HG03064 (cell line): ENCODE measurements around the gene APCS.

Experiments used
- ATAC-seq: cut with Tn5 transposase; IDR thresholded peaks from one replicate; pipeline ENCODE4 v1.9.1; 2021; ENCODE audit warnings: low read depth; ENCODE audit not compliant: unreplicated experiment

Gene APCS, protein sequence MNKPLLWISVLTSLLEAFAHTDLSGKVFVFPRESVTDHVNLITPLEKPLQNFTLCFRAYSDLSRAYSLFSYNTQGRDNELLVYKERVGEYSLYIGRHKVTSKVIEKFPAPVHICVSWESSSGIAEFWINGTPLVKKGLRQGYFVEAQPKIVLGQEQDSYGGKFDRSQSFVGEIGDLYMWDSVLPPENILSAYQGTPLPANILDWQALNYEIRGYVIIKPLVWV

GRCh38 chr1:159587461-159587951 lies at the start of gene APCS:
APCS (plus strand) TSS chr1:159587826; CDS start chr1:159587922, 96 bp downstream.
- ATAC-seq, result no peak

DNA sequence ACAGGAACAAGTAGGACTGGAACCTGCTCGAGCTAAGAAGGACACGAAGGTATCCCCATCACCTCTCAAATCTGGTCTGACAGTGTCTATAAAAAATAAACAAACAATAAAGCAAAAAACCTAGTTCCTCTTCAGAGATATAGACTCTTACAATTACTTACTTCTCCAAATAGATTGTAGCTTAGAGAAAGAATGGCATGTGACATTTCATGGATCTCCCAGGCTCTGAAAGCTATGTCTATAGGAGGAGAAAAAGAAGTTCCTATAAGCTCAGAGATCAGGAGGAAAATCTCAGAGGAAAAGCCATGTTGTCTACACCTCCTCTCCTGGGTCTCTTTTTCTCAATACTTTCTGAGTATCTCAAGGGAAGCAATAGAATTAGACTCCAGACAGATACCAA lies 39.5 kb upstream of the APCS start:
- no peak for ATAC-seq

- ATAC-seq, result no peak
Measured at GRCh38 chr1:159554261-159554660, 33.4 kb upstream of the APCS start.

DNA sequence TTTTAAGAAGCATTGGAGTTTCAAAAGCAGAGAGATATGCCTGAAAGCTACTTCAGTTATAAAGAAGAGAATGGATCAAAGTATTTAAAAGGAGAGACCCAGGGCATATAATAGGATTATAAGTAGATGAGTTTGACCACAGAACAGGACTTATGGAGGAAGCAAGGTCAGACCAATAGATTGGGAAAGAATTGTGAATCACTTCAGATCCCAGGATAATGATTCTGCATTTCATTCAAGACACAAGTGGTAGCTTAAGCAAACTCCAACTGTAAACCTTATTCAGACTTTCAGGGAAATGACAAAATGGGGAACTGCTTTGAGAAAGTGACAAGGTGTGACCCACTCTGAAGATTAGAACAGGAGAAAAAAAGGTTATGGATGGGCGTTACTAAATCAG lies 32.9 kb upstream of the APCS start:
- no peak for ATAC-seq

- ATAC-seq, result no peak
Measured at GRCh38 chr1:159556931-159557369, 30.7 kb upstream of the APCS start.

- ATAC-seq, result no peak
Measured at GRCh38 chr1:159560599-159560998, 27.0 kb upstream of the APCS start.

DNA sequence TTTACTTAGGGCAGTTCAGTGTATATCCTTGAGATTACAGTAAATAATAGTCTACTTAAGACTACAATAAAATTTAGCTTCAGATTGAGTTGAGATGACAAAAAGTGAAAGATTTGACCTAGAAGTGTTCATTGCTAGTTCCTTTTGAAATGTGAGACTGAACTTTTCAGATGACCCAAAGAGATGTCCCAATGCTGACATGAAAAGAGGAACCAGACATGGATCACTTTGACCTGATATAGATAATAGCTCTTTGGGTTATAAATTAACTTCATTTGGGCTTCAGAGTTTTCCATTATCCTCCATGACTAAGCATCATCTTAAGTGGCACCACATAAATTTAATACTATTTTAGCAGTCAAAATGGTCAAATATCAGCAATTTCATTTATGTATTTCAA lies 26.1 kb upstream of the APCS start:
- no peak for ATAC-seq

DNA sequence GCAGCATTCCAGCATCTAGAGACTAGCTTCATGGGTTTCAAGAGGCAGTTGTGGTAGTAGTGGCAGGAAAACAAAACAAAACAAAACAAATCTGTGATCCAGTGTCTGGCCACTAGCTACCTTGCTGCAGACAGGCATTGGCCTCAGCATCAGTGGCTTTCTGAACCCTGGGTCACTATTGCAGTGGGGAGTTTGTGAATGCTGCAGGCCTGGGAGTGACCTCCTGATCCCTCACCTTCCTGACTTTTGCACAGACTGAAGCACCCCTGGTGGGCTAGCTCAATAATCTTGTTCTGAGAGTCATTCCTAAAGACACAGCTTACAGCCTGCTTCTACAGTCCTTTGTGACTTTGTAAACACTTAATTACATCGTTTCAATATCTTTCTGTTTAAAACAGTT lies 24.9 kb upstream of the APCS start:
- ATAC-seq, result no peak

- ATAC-seq, result no peak
Measured at GRCh38 chr1:159577446-159577845, 10.2 kb upstream of the APCS start.

DNA sequence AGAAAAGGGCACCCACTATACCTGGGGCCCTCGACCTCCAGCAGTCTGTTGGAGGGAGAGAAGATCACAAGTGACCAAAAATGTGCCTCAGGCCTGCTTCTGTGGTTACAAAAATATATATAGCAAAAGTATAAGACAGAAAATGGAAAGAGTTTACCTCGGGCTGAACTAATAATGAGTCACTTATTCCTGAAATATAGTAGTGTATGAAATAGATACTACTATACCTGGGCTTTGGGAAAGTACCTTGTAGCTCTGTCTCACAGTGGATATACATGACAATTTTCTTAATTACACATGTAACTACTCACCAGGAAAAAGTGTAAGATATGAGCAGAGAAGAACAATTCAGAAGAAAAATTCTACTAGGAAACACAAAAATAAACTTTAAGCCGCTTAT lies 7.3 kb upstream of the APCS start:
- no peak for ATAC-seq

DNA sequence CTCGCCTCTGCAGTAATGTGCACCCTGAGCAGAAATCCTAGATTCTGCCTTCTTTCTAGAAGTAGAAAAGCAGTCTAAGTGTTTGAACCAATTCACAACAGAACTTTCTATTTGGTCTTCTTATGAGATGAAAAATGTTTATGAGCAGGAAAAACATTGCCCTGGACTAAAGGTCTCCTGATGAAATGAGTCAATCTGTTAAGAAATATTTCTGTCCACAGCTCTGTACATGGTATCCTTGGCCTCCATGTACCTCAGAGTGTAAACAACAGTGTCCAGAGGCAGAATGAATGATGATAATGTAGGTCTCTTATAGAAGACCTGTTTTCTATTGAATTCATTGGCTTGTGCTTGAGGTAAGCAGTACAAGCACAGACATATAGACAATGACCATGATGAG lies 6.2 kb upstream of the APCS start:
- no peak for ATAC-seq

- no peak for ATAC-seq
Measured at GRCh38 chr1:159584536-159584935, 3.1 kb upstream of the APCS start.

GRCh38 chr1:159591981-159592380 lies 4.4 kb downstream of the APCS start:
- no peak for ATAC-seq

DNA sequence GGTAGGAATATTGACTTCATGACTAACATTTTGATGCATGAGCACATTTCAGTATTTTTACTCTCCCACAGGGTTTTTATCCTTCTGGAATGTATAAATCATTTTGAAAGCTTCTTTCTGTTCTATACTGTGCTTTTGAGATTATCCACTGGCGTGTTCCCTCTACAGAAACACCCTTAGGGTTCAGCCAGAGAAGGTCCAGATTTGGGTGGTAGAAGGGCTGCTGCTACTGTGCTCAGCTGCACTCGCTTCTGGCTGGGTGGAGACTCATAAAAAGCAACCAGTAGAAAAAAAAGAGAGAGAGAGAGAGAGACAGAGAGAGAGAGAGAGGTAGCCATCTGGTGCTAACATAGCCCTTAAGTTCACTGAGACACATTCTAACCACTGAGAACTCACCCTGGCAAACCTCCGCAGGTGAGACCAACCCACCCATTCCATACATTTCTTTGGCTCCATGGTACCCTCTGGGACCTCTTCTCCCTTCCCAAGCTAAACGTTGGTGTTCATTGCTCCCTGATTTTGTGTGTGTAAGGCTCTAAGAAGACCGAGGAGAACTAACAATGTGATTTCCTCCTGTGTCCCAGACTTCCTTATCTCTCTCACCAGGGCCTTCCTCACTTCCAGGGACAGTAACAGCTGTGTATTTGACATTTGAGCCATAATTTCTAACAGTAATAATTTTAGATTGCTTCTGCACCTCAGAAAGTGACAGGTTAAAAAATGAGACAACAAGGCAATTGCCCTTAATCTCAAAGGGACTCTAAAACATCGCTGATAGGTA lies 7.2 kb downstream of the APCS start:
- no peak for ATAC-seq

DNA sequence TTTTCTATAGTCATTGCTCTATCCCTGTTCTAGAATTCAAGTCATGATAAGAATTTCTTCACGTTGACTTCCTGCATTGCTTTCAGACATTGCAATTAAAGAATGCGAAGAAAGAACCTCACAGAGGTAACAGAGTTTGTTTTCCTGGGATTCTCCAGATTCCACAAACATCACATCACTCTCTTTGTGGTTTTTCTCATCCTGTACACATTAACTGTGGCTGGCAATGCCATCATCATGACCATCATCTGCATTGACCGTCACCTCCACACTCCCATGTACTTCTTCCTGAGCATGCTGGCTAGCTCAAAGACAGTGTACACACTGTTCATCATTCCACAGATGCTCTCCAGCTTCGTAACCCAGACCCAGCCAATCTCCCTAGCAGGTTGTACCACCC lies 10.6 kb downstream of the APCS start:
- no peak for ATAC-seq

DNA sequence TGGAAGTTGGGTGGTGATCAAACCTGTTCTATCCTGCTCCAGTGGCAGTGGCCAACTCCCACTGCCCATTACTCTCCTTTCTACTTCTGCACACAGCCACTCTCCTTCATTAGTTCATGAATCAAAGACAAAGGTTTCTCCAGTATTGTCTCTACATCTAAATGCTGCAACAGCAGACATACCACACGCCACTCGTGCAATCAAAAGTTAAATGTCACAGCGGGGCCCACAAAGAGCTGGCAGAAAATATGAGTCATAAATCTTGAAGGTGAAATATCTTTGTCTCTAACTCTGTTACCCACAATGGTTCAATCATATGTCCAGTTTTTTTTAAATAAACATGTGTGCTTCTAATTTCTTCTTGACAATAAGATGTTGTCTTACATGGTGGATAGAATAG lies 13.3 kb downstream of the APCS start:
- ATAC-seq, result no peak

DNA sequence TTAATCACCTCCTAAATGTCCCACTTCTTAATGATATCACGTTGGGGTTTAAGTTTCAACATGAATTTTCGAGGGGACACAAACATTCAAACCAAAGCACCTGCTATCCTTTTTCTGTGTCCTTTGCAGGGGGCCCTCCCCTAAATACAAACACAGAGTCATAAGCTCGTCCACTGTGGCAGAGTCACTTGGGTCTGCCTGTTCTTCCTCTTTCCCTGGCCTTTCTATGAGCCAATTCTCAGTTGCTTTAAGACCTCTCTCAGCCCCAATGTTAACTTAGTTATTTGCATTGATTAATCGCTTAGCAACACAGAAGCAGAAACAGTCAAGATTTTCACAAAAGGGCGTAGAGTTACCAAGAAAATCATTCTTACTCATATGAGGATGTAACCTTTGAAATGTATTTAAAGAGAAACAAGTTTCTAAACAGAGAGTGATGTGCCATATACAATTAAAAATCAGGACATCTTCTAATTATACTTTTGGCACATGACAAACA lies 14.9 kb downstream of the APCS start:
- no peak for ATAC-seq

DNA sequence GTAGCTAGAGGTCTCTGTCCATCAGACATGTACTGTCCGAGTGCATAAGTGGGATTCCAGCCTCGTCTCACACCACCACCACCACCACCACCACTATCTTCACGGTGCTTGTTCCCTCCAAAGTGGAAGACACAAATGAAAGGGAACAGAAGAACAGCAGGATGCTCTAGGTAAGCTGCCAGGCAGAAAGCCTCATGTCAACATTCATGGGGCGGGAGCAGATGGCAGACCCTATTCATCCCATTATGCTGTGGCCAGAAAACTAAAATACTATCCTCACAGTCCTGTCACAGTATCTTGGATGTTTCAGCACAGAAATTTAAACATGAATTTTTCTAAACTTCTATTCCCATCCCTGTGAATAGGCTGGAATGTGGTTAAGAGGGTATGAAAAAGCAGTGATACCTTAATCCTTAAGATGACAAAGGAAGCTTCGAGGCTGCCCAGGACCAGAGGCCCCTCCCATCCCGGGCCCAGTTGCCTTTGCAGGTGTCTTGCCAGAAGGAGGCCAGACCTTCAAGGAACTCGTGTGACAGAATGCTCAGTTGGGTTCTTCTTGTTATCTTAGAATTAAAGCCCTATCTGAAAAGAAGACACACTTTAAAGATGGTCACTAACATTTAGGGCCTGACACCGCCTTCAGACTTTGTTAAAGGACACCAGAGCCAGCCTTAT lies 24.7 kb downstream of the APCS start:
- ATAC-seq, result no peak

- no peak for ATAC-seq
Measured at GRCh38 chr1:159632922-159633321, 45.3 kb downstream of the APCS start.
